ENCODE data around the gene RAET1E. TPM values are rescaled to one million over a fixed set of nuclear protein-coding genes. Genes with fewer than 3 reads are reported as not detected.
"Not testable (repeated sequence)": the region's sequence is repeated elsewhere in the genome, so short reads cannot be mapped to it uniquely, and the experiment has no call there.

The RAET1E gene
- polyA plus RNA-seq, 1 donor: 0.61 TPM

GRCh38 chr6:149939356-149939648 is 41.4 kb upstream of the RAET1E start:
- Histone ChIP-seq H3K4me3 (ENCODE audit: low read length) (no peak overlapping the region), H3K4me1 (ENCODE audit: control insufficient read depth, insufficient read depth, low read length) (peaks cover 3% of the 10 kb centered on the region), H3K27ac (ENCODE audit: low read length) (no peak overlapping the region), H3K9me3 (ENCODE audit: control insufficient read depth, low read depth, low read length) (peaks cover 12% of the 10 kb centered on the region), H3K27me3 (ENCODE audit: control insufficient read depth, insufficient read depth, low read length) (peaks cover 90% of the 10 kb centered on the region), H3K36me3 (ENCODE audit: control insufficient read depth, insufficient read depth, low read length) (no peaks in the 10 kb centered on the region)
- DNase-seq: no peak
- 0% methylated on average over 1 of the region's 5 CpGs for WGBS (ENCODE audit: insufficient coverage, low lambda C conversion rate)

DNA sequence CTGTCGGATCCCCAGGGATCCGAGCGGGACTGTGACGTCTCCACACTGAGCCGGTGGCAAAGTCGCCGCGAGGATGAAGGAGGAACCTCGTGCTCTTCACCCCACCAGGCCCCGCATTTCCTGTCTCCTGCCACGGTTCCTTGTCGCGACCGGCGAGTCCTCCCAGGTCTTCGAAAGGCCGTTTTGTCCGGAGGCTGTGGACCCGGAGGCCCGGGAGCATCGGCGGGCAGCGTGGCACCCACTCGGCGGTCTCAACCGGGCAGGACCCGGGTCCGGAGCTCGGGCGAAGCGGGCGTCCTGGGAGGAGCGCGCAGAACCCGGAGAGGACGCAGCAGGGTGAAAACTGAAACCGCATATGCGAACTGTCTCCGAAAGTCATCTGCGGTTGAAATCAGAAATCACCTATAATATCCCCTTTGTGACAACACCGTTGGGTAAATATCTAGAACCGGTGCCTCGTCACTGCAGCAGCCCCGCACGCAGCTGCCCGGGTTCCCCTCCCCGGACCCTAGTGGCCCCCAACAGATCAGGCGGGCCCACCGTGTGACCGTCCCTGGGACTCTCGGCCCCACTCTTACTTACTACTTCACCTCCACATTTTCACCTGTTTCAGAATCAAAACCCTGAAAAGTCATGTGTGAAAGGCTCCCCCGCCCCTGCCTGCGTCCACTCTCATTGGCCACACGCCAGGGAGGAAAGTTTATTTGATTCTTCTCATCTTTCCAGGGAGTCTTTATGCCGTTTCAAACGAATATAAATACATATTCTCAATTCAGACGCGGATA is 40.9 kb upstream of the RAET1E start:
- peak in 1 of 2 donors; percentile 44 for DNase-seq
- H3K27ac ChIP-seq (ENCODE audit: low read length): no peak overlapping the region
- H3K27me3 ChIP-seq (ENCODE audit: control insufficient read depth, insufficient read depth, low read length): peaks cover 91% of the 10 kb centered on the region
- H3K4me1 ChIP-seq (ENCODE audit: control insufficient read depth, insufficient read depth, low read length): peaks cover 3% of the 10 kb centered on the region
- peak overlapping the region; percentile 24 for H3K4me3 ChIP-seq (ENCODE audit: low read length)
- peaks cover 12% of the 10 kb centered on the region for H3K9me3 ChIP-seq (ENCODE audit: control insufficient read depth, low read depth, low read length)
- H3K36me3 ChIP-seq (ENCODE audit: control insufficient read depth, insufficient read depth, low read length): no peaks in the 10 kb centered on the region
- no CpG with 5 or more reads among the region's 58 CpGs for WGBS (ENCODE audit: insufficient coverage, low lambda C conversion rate)

DNA sequence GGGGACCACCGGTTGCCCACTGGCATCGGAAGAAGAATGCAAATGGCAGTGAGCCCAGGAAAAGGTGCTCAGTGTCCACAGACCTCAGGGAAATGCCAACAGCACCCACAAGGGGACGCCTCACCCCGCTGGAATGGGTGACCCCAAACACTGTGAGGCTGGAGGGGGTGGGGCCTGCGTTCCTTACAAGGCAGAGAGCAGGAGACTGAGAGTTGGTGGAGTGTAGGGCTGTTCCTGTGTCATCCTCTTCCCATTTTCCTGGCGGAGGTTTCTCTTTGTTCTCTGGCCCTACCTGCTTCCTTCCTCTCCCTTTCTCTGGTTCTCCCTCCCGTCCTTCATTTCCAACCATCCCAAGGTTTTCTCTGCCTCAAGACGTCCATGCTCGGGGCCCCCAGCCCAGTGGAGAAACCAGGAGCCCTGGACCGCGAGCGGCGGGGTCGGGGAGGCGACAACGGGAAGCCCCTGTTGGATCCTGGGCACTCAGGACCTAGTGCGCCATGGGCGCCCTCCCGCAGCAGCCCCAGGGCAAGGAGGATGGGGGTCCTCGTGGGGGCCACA is 40.2 kb upstream of the RAET1E start:
- not testable (repeated sequence) for DNase-seq; H3K4me1 ChIP-seq (ENCODE audit: control insufficient read depth, insufficient read depth, low read length); H3K4me3 ChIP-seq (ENCODE audit: low read length); H3K27ac ChIP-seq (ENCODE audit: low read length); H3K36me3 ChIP-seq (ENCODE audit: control insufficient read depth, insufficient read depth, low read length)
- peaks cover 93% of the 10 kb centered on the region for H3K27me3 ChIP-seq (ENCODE audit: control insufficient read depth, insufficient read depth, low read length)
- peaks cover 12% of the 10 kb centered on the region for H3K9me3 ChIP-seq (ENCODE audit: control insufficient read depth, low read depth, low read length)
- WGBS (ENCODE audit: insufficient coverage, low lambda C conversion rate): no CpG with 5 or more reads among the region's 20 CpGs

- Histone ChIP-seq H3K9me3 (ENCODE audit: control insufficient read depth, low read depth, low read length) (peaks cover 12% of the 10 kb centered on the region), H3K27ac (ENCODE audit: low read length) (no peak overlapping the region), H3K36me3 (ENCODE audit: control insufficient read depth, insufficient read depth, low read length) (no peaks in the 10 kb centered on the region), H3K4me1 (ENCODE audit: control insufficient read depth, insufficient read depth, low read length) (peaks cover 3% of the 10 kb centered on the region), H3K4me3 (ENCODE audit: low read length) (no peak overlapping the region), H3K27me3 (ENCODE audit: control insufficient read depth, insufficient read depth, low read length) (peaks cover 82% of the 10 kb centered on the region)
- DNase-seq: no peak
- WGBS (ENCODE audit: insufficient coverage, low lambda C conversion rate): no CpG with 5 or more reads among the region's 2 CpGs
Observed at GRCh38 chr6:149936743-149937142, 38.8 kb upstream of the RAET1E start.

GRCh38 chr6:149935668-149936067 is 37.8 kb upstream of the RAET1E start:
- H3K4me3 ChIP-seq (ENCODE audit: low read length): no peak overlapping the region
- H3K27ac ChIP-seq (ENCODE audit: low read length): no peak overlapping the region
- no peaks in the 10 kb centered on the region for H3K36me3 ChIP-seq (ENCODE audit: control insufficient read depth, insufficient read depth, low read length)
- WGBS (ENCODE audit: insufficient coverage, low lambda C conversion rate): no CpG with 5 or more reads among the region's 2 CpGs
- H3K27me3 ChIP-seq (ENCODE audit: control insufficient read depth, insufficient read depth, low read length): peaks cover 81% of the 10 kb centered on the region
- peaks cover 3% of the 10 kb centered on the region for H3K4me1 ChIP-seq (ENCODE audit: control insufficient read depth, insufficient read depth, low read length)
- H3K9me3 ChIP-seq (ENCODE audit: control insufficient read depth, low read depth, low read length): peaks cover 9% of the 10 kb centered on the region
- DNase-seq: no peak

GRCh38 chr6:149935246-149935645 is 37.3 kb upstream of the RAET1E start:
- H3K9me3 ChIP-seq (ENCODE audit: control insufficient read depth, low read depth, low read length): peaks cover 9% of the 10 kb centered on the region
- H3K36me3 ChIP-seq (ENCODE audit: control insufficient read depth, insufficient read depth, low read length): no peaks in the 10 kb centered on the region
- no peak overlapping the region for H3K27ac ChIP-seq (ENCODE audit: low read length)
- peaks cover 81% of the 10 kb centered on the region for H3K27me3 ChIP-seq (ENCODE audit: control insufficient read depth, insufficient read depth, low read length)
- no peak for DNase-seq
- H3K4me1 ChIP-seq (ENCODE audit: control insufficient read depth, insufficient read depth, low read length): peaks cover 3% of the 10 kb centered on the region
- no CpG with 5 or more reads among the region's 4 CpGs for WGBS (ENCODE audit: insufficient coverage, low lambda C conversion rate)
- no peak overlapping the region for H3K4me3 ChIP-seq (ENCODE audit: low read length)

DNA sequence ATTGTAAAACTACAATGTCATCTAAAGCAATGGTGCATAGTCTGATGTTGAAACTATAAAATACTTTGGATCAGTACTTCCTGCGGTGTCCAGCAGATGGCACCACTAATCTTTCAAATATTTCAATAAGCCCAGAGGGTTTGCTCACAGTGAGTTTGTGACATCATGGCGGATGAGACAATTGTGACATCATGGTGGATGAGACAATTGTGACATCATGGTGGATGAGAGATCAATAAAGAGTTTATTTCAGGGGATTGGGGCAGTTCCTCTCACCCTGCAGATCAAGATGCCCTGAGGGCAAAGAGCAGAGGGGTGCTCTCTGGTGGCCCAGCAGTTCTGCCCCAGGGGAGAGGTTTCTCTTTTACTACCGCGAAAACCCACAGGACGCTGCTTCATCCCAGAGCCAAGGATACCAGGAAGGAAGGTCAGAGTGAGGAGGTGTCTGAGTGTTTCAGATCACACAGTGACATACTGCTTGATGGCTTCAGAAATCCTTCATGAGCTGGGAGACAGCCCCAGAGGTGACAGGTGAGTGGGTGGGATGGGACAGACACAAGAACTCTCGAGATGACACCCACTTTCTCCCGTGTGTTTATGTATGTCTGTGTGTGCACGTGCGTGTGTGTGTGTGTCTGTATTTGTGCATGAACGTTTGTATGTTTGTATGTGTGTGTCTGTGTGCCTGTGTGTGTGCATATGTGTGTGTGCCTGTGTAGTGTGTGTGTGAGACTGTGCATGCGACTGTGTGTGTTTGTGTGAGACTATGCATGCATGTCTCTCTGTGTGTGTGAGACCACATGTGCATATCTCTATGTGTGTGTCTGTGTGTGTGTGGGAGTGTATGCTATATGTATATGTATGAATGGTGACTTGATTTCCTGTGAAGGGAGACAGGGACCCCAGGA is 36.6 kb upstream of the RAET1E start:
- H3K4me3 ChIP-seq (ENCODE audit: low read length): no peak overlapping the region
- peak; percentile 50 for DNase-seq
- WGBS (ENCODE audit: insufficient coverage, low lambda C conversion rate): no CpG with 5 or more reads among the region's 11 CpGs
- no peaks in the 10 kb centered on the region for H3K36me3 ChIP-seq (ENCODE audit: control insufficient read depth, insufficient read depth, low read length)
- peaks cover 77% of the 10 kb centered on the region for H3K27me3 ChIP-seq (ENCODE audit: control insufficient read depth, insufficient read depth, low read length)
- peaks cover 9% of the 10 kb centered on the region for H3K9me3 ChIP-seq (ENCODE audit: control insufficient read depth, low read depth, low read length)
- peaks cover 3% of the 10 kb centered on the region for H3K4me1 ChIP-seq (ENCODE audit: control insufficient read depth, insufficient read depth, low read length)
- no peak overlapping the region for H3K27ac ChIP-seq (ENCODE audit: low read length)

GRCh38 chr6:149933461-149933860 is 35.5 kb upstream of the RAET1E start:
- 0% methylated on average over 1 of the region's 3 CpGs for WGBS (ENCODE audit: insufficient coverage, low lambda C conversion rate)
- no peak overlapping the region for H3K4me3 ChIP-seq (ENCODE audit: low read length)
- H3K36me3 ChIP-seq (ENCODE audit: control insufficient read depth, insufficient read depth, low read length): no peaks in the 10 kb centered on the region
- H3K27ac ChIP-seq (ENCODE audit: low read length): no peak overlapping the region
- no peak for DNase-seq
- H3K27me3 ChIP-seq (ENCODE audit: control insufficient read depth, insufficient read depth, low read length): peaks cover 73% of the 10 kb centered on the region
- H3K4me1 ChIP-seq (ENCODE audit: control insufficient read depth, insufficient read depth, low read length): no peaks in the 10 kb centered on the region
- H3K9me3 ChIP-seq (ENCODE audit: control insufficient read depth, low read depth, low read length): peaks cover 3% of the 10 kb centered on the region

DNA sequence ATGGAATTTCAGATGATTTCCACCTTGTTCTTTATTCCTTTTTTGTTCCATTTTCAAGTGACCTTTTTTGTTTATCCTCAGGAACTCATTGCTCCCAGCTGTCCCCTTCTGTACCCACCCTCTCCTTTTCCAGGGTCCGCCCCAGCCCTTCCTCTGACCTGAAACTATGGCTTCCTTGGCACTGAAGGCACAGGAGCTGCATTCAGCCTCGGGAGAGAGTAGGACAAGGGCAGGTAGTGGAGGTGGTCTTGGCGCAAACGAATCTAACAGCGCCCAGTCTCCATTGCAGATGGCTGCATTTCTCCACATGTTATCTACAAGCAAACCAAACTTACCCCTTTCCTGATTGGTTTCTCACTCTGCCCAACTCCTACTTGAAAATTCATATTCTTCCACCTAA is 35.1 kb upstream of the RAET1E start:
- Histone ChIP-seq H3K27ac (ENCODE audit: low read length) (no peak overlapping the region), H3K4me1 (ENCODE audit: control insufficient read depth, insufficient read depth, low read length) (no peaks in the 10 kb centered on the region), H3K4me3 (ENCODE audit: low read length) (no peak overlapping the region), H3K27me3 (ENCODE audit: control insufficient read depth, insufficient read depth, low read length) (peaks cover 69% of the 10 kb centered on the region), H3K9me3 (ENCODE audit: control insufficient read depth, low read depth, low read length) (no peaks in the 10 kb centered on the region), H3K36me3 (ENCODE audit: control insufficient read depth, insufficient read depth, low read length) (no peaks in the 10 kb centered on the region)
- DNase-seq: no peak
- 20% methylated on average over 1 of the region's 5 CpGs for WGBS (ENCODE audit: insufficient coverage, low lambda C conversion rate)

GRCh38 chr6:149931501-149931900 is 33.6 kb upstream of the RAET1E start:
- H3K4me3 ChIP-seq (ENCODE audit: low read length): no peak overlapping the region
- H3K27me3 ChIP-seq (ENCODE audit: control insufficient read depth, insufficient read depth, low read length): peaks cover 56% of the 10 kb centered on the region
- no peak overlapping the region for H3K27ac ChIP-seq (ENCODE audit: low read length)
- no peaks in the 10 kb centered on the region for H3K9me3 ChIP-seq (ENCODE audit: control insufficient read depth, low read depth, low read length)
- WGBS (ENCODE audit: insufficient coverage, low lambda C conversion rate): 73% methylated on average over 2 of the region's 6 CpGs
- DNase-seq: no peak
- H3K4me1 ChIP-seq (ENCODE audit: control insufficient read depth, insufficient read depth, low read length): no peaks in the 10 kb centered on the region
- H3K36me3 ChIP-seq (ENCODE audit: control insufficient read depth, insufficient read depth, low read length): no peaks in the 10 kb centered on the region
